Raji (cell line): ENCODE measurements around the gene POLD1.

Experiments used
- POLR2A ChIP-seq: IDR thresholded peaks from 2 replicates; pipeline ENCODE4 v1.6.1; 2011; ENCODE audit warnings: low read depth, low read length, control low read depth; ENCODE audit not compliant: insufficient read depth

The POLD1 gene

DNA sequence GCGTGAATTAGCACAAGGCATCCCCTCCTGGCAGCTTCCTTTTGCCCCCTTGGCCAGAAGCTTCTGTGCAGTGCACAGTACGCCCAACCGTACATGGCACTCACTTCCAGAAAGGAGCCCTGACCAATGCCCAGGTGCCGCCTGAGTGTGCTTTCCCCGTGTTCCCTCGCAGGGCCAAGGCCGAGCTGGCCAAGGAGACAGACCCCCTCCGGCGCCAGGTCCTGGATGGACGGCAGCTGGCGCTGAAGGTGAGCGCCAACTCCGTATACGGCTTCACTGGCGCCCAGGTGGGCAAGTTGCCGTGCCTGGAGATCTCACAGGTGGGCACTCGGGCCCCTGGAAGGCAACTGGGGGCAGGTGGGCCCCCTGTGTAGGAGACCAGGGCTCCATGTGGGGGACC lies 25.2 kb downstream of the POLD1 start:
- no peak for TF ChIP-seq POLR2A

DNA sequence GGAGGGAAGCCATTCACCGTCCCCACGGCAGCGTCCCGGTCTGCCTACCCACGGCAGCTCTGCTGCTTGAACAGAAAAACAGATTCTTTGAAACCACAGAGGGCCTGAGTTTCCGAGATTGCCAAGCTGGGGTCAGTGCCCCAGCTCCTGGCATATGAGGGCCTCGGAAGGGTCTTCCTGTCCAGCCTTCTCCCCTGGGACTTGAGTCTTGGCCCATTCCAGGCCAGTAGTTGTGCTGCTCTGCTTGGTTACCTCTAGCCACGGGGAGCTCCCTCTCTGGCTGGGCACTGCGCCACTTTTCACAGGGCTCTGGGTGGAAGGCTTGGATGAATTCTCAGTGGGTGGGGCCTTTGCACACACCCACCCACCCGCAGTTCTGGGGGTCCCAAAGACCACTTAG lies 26.0 kb downstream of the POLD1 start:
- TF ChIP-seq POLR2A, result no peak

DNA sequence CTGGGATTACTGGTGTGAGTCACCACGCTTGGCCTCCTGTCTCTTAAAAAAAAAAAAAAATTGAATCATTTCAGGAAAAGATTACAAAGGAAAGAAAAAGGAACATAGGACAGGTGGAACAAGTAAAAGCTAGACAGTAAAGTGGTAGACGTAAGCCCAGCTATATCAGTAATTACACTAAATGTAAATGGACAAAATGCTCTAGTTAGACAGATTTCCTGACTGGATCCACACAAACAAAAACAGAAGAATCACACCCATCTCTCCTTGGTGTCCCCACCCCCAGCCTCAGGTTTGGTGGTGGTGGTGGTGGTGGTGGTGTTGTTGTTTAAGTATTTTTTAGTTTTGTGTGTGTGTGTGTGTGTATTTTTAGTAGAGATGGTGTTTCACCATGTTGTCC lies 28.3 kb downstream of the POLD1 start:
- no peak for TF ChIP-seq POLR2A

DNA sequence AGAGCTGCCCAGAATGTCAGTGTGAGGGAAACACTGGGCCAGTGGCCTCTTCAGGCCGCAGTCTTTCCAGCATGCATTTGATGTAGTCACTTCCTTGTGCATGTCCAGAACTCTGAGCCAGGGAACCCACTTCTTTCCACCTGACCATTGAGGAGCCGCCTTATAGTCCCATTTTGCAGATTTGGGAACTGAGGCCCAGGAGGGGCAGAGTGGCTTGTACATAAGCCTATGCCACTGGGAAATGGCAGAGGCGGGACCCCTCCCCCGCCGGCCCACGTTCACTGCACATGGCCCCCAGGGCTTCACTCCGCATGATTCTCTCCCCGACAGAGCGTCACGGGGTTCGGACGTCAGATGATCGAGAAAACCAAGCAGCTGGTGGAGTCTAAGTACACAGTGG lies 28.9 kb downstream of the POLD1 start:
- TF ChIP-seq POLR2A, result no peak

DNA sequence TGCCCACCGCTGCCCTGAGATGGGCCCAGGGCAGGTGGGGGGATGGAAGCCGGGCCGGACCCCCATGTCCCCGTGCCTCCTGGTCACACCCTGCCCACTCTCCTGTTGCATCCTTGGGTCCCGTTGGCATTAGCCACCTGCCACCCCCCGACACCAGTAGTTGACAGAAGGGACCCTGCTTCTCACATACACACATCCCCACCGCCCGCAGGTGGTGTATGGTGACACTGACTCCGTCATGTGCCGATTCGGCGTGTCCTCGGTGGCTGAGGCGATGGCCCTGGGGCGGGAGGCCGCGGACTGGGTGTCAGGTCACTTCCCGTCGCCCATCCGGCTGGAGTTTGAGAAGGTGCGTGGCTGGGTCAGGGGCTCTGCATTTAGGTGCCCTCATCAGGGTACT lies 29.4 kb downstream of the POLD1 start:
- TF ChIP-seq POLR2A, result no peak

DNA sequence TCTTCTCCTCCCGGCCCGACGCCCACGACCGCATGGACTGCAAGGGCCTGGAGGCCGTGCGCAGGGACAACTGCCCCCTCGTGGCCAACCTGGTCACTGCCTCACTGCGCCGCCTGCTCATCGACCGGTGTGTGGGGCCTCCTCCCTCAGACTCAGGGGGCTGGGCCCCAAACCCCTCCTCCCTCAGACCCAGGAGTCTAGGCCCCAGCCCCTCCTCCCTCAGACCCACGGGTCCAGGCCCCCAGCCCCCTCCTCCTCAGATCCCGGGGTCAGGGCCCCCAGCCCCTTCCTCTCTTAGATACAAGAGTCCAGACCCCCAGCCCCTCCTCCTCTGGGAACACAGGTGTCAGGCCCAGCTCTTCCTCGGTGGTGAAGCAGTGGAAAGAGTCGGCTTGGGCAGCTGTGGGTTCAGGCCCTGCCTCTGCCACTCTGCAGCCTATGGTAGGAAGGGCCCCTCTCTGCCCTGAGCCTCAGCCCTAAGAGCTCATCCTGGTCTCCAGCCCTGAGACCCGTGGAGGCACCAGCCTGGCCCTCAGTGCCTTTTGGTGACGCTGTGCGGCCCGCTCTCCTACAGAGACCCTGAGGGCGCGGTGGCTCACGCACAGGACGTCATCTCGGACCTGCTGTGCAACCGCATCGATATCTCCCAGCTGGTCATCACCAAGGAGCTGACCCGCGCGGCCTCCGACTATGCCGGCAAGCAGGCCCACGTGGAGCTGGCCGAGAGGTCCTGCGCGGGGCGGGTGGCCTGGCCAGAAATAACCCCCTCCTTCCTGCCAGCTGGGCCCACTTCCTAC lies 30.9 kb downstream of the POLD1 start:
- peak; percentile 51 for TF ChIP-seq POLR2A

DNA sequence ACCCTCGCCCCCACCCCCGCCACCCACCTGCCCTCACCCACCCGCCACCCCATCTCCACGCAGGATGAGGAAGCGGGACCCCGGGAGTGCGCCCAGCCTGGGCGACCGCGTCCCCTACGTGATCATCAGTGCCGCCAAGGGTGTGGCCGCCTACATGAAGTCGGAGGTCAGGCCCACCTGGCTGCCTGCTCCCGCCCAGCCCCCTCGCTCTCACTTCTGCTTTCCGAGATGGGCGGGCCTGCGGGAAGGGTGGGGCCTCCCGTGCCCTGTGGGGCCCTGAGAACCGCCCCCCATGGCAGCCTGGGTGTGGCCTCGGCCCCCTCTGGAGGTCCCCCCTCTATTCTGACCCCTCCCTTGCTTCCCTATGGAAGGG lies 31.5 kb downstream of the POLD1 start:
- peak; percentile 61; the same call in 1 of the 2 replicates for TF ChIP-seq POLR2A

DNA sequence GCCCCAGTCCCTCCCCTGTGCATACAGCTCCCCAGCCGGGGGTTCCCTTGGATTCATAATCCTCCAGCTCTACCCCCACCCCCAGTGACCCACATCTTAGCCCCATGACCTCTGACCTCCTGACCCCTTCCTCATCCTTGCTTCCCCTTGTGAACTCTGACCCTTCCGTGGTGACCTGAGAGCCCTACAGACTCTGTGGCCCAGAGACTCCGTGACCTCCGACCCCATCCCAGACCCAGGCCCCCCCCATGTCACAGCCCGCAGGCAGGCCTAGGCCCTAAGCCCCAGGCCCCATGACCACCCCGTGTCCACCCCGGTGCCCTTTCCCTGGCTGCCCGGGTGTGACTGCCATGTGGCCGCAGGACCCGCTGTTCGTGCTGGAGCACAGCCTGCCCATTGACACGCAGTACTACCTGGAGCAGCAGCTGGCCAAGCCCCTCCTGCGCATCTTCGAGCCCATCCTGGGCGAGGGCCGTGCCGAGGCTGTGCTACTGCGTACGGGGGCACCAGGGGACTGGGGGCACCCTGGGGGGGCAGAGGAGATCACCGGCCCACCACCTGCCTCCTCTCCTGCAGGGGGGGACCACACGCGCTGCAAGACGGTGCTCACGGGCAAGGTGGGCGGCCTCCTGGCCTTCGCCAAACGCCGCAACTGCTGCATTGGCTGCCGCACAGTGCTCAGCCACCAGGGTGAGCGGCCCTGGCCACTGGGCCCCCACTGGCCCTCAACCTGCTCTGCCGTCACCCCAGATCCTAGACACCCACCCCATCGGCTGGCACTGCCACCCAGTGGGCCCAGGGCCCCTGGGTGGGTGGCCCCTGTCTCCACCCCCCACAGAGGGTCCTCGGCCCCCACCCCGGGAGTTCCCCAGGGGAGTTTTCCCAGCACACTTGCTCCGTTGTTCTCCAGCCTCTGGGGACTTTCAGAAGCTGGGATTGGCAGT lies 32.2 kb downstream of the POLD1 start:
- no peak for TF ChIP-seq POLR2A

DNA sequence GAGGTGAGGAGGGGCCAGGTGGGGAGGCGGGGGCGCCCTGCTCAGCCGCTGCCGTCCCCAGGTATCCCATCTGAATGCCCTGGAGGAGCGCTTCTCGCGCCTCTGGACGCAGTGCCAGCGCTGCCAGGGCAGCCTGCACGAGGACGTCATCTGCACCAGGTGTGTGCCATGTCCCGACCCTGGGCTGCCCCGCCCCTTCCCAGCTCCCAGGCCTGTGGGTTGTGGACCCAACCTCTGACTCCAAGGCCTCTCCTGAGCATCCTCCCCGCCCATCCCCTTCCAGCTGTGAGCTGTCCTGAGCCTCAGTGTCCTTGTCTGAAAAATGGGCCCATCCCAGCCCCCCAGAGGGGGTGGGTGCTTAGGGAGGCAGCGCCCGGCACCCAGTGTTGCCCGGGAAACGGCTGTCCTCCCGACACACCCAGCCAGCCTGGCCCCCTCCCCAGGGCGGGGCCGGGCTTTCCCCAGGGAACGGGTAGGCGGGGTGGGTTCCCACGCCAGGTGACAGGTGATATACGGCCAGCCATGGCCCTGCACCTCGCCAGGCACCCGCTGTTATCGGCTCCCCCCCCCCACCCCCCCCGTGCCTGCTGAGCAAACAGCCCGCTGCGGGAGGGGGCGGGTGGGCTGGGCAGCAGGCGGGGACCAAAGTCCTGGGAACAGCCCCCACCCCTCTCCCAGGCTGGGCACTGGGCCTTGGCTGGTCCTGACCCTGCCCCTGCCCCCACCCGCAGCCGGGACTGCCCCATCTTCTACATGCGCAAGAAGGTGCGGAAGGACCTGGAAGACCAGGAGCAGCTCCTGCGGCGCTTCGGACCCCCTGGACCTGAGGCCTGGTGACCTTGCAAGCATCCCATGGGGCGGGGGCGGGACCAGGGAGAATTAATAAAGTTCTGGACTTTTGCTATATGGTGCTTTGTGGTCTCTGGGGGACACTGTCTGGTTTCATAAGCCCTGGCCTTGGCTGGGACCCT lies 33.2 kb downstream of the POLD1 start:
- 0 out of 2 replicates have a peak, but pooled peaks have one; percentile 39 for TF ChIP-seq POLR2A

DNA sequence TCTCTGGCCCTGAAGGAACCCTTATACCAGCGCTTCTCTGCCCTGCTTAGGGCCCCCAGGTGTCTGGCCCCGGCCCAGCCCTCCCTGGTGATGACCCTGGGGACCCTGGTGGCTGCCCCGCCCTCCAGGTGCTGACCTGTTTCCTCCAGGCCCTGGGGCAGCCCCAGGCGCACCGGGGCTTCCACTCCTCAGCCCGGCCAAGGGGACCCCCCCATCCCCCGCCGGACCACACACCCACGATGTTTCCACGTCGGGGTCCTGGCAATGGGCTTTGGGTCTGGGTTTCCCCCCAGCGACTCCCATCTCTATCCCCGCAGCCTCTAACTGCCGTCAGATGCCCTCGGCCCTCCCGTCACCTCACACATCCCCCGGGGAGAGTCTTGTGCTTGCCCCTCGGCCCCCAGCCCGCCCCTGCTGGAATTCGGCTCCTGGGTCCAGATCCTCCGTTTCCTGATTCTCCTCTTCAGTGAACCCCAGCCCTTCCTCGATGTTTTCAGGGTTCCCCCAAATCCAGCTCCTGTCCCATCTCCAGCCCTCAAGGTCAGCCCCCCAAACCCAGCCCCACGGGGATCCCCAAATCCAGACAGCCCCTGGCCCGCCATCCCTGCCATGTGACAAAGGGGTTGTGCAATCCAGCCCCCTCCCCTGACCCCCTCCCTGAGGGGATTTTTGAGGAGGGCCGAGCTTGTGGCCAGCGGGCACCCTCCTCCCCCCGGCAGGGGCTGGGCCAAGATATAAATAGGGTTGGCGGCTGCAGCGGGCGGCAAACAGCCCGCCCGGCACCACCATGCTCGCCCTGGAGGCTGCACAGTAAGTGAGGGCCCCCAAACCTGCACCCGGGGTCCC lies 34.3 kb downstream of the POLD1 start, which contains the start of gene SPIB:
SPIB (plus strand) TSS at position 763 of the 846 bp plus-strand sequence; CDS start at position 788, 25 bp downstream.
- peak; percentile 97 for TF ChIP-seq POLR2A

DNA sequence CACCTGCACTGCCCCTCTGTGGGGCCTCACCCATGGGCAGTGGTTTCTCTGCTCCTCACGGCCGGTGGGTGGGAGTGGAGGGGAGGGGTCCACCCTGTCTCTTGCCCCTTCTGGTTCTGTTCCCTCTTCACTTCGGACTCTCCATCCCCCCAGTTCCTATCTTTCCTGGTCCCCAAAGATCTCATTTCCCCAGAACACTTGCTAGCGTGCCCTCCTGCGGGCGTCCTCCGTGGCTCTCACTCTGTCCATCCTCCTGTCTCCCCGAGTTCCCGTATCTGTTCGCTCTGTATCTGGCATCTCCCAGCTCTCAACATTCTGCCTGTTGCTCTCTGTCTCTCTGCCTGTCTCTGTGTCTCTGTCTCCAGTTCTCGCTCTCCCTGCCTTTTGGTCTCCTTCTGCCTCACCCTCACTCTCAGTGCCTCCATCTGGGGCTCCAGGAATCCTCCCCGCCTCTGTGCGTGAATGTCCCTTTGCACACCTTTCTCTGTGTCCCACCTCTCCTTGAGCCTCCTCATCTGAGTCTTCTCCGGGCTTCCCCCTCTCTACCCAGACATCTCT lies 35.0 kb downstream of the POLD1 start:
- no peak; the same call in 1 of the 2 replicates for TF ChIP-seq POLR2A

DNA sequence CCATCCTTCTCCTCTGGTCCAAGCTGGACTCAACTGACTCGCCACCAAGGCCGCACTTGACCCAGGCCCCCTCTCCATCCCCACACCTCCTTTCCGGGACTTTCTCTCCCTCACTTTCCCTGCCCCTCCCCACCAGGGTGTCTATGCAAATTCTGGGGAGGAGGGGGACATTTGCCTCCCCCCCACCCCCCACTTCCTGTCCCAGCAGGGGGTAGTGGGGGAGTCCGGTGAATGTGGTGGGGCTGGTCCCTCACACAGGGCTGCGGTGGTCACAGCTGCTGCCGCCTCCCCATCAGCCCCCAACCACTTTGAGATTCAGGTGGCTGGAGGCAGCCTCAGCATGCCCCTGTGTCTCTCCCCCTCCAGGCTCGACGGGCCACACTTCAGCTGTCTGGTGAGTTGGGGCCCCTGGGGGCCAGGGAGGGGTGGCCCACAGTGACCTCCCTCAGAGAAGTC lies 35.5 kb downstream of the POLD1 start:
- TF ChIP-seq POLR2A, result peak; percentile 74

DNA sequence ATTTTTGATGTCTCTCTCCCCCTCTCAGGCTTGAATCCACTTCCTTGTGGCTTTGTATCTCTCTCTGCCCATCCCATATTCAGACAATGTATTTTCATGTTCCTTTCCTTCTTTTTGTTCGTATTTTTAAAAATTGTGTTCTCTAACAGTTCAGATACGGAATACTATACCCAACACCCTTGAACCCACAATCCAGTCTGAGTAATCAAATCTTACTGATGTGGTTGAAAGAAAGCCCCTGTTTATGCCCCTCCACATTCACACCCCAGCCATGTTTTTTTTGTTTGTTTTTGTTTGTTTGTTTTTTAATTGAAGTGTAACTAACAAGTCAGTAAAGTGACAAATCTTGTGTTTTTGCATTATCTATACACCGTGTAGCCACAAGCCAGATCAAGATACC lies 36.0 kb downstream of the POLD1 start:
- no peak for TF ChIP-seq POLR2A

DNA sequence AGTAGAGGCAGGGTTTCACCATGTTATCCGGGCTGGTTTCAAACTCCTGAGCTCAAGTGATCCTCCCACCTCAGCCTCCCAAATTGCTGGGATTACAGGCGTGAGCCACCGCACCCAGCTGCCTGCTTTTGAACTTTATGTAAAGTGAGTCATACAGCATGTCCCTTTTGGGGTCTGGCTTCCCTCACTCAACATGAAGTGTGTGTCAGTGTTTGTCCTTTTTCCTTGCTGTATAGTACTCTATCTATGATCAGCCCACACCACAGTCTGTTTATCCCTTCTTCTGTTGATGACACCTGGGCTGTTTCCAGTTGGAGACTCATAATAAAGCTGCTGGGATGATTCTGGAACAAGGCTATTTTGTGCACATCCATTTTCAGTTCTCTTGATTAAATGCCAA lies 36.7 kb downstream of the POLD1 start:
- TF ChIP-seq POLR2A, result no peak
